Psoas muscle (tissue), 8 donors: ENCODE results near the gene DEFB124. TPM values are rescaled to one million over a fixed set of nuclear protein-coding genes. Genes with fewer than 3 reads are reported as not detected.

Experiments used
- ATAC-seq, 4 donors: fragments of 200-7000 bp; cut with Tn5 transposase; one replicate each; pipeline ENCODE4 v1.9.1; 2020; ENCODE audit warnings: moderate library complexity in 3 of 4, mild to moderate bottlenecking in 2 of 4
- DNase-seq, 2 donors: peaks; one replicate each; pipeline ENCODE4 v3.0.0-alpha.2; 2020
- H3K27ac ChIP-seq: fragments of 200-600 bp; one replicate; pipeline ENCODE4 v1.8.0; 2022
- H3K27me3 ChIP-seq, 3 donors: fragments of 200-600 bp in 1 of 3; one replicate each; pipeline versions ENCODE4 v1.6.1 to v1.8.0; 2013 to 2022; ENCODE audit warnings: low read length in 2 of 3, mild to moderate bottlenecking in 2 of 3, moderate library complexity in 1 of 3; ENCODE audit not compliant: insufficient read depth in 3 of 3
- H3K36me3 ChIP-seq, 2 donors: fragments of 200-600 bp in 1 of 2; one replicate each; pipeline versions ENCODE4 v1.6.1 to v1.8.0; 2013 to 2022; ENCODE audit warnings: low read depth in 1 of 2, mild to moderate bottlenecking in 1 of 2, moderate library complexity in 1 of 2; ENCODE audit not compliant: insufficient read depth in 1 of 2
- H3K4me1 ChIP-seq: fragments of 200-600 bp; one replicate; pipeline ENCODE4 v1.8.0; 2022
- H3K4me3 ChIP-seq: fragments of 200-600 bp; one replicate; pipeline ENCODE4 v1.8.0; 2022; ENCODE audit warnings: mild to moderate bottlenecking
- H3K9me3 ChIP-seq: fragments of 200-600 bp; one replicate; pipeline ENCODE4 v1.8.0; 2022
- CTCF ChIP-seq: fragments of 200-600 bp; IDR thresholded peaks from one replicate; pipeline ENCODE4 v1.8.0; 2022; ENCODE audit warnings: antibody characterized with exemption
- WGBS, 3 donors: extraction: QIAGEN DNeasy Blood & Tissue Kit; methylation state at CpG; one replicate each; pipeline versions ENCODE4 v1.1.6 to v1.1.7; 2013; 5-methylcytosine and 5-hydroxymethylcytosine counted together
- intact Hi-C, 2 donors: fragments of 100-400 bp; cut with DNase I; formaldehyde crosslinking; loops; one replicate each; pipeline versions ENCODE4 v1.11.0 to v1.14.2; 2022
- polyA plus RNA-seq, 3 donors: library from polyadenylated mRNA; stranded (reverse); fragments of 200-250 nt; gene quantifications; one replicate each; pipeline ENCODE4 v1.2.3, GENCODE V29; 2013
- total RNA-seq, 4 donors: library from RNA; stranded (reverse); fragmentation: NEBNext Ultra II Directional in 2 of 4; extraction: Animal tissue kit (Norgen Biotek cat#: 25700) in 2 of 4; gene quantifications; one replicate each; pipeline versions ENCODE4 v1.2.1 to v1.2.4, GENCODE V29; 2021 to 2023
- donor health status: healthy with polysubstance abuse.
- donor health status: DM: no; HTN: no; CAD: no; lungs with moderate emphysema.
- donor health status: Bipolar disorder and iron deficiency.
- donor health status: healthy.
- donor health status: DM: yes; HTN: yes; CAD: no.
- donor health status: DM: no; HTN: no; CAD: no.
- donor health status: DM: no; HTN: no; CAD: no.
- donor health status: DM: yes; HTN: yes; CAD: no.

The DEFB124 gene
- total and polyA plus RNA-seq, 7 donors = 0.18 TPM; not detected in 6

DNA sequence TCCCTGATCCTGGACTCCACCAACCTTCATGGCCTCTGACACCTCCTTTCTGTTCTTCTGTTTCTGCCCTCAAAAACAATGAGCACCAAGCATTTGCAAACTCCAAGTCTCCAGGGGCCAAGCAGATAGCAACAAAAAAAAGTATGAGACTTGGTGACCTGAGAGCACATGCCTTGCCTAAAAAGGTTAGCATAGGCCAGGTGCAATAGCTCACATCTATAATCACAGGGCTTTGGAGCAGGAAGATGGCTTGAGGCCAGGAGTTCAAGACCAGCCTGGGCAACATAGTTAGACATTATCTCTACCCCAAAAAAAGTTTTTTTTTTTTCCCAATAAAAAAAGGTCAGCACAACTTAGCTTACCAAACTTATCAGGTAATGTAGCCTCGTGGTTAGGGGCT is 25.6 kb upstream of the DEFB124 start:
- Histone ChIP-seq H3K4me3 (no peak overlapping the region), H3K4me1 (no peaks in the 10 kb centered on the region), H3K27me3 (peaks cover 0 to 14% (median 3%) of the 10 kb centered on the region in 3 donors), H3K27ac (no peak overlapping the region), H3K9me3 (no peaks in the 10 kb centered on the region), H3K36me3 (no peaks in the 10 kb centered on the region)
- DNase-seq (no peak), ATAC-seq (no peak)
- 38 to 58% (median 46%) methylated on average over 1 of the region's 1 CpG for WGBS, 3 donors
- intact Hi-C loops = no loop called here
- no peak for TF ChIP-seq CTCF

GRCh38 chr20:31497838-31498540 is 23.1 kb upstream of the DEFB124 start:
- no peaks in the 10 kb centered on the region for H3K4me1 ChIP-seq
- TF ChIP-seq CTCF = no peak
- peak in 1 of 4 donors; percentile 32 for ATAC-seq
- H3K36me3 ChIP-seq = no peaks in the 10 kb centered on the region
- WGBS, 3 donors = 30 to 36% (median 30%) methylated on average over 6 of the region's 6 CpGs
- no peak overlapping the region for H3K27ac ChIP-seq
- peaks cover 0 to 17% (median 3%) of the 10 kb centered on the region in 3 donors for H3K27me3 ChIP-seq
- intact Hi-C loops = loop anchor here in 1 of 2 donors (5.0 kb wide), 1 partner anchor 36 kb away; no protein-coding TSS in a partner anchor
- H3K4me3 ChIP-seq = no peak overlapping the region
- no peaks in the 10 kb centered on the region for H3K9me3 ChIP-seq
- peak; percentile 62 to 70 for DNase-seq

GRCh38 chr20:31496761-31497295 is 21.9 kb upstream of the DEFB124 start:
- peak overlapping the region; percentile 55 for H3K27ac ChIP-seq
- intact Hi-C loops = loop anchor here in 1 of 2 donors (5.0 kb wide), 1 partner anchor 35 kb away; no protein-coding TSS in a partner anchor
- WGBS, 3 donors = 6 to 8% (median 8%) methylated on average over 15 of the region's 15 CpGs
- H3K36me3 ChIP-seq = no peaks in the 10 kb centered on the region
- peaks cover 0 to 17% (median 5%) of the 10 kb centered on the region in 3 donors for H3K27me3 ChIP-seq
- H3K9me3 ChIP-seq = no peaks in the 10 kb centered on the region
- no peak overlapping the region for H3K4me3 ChIP-seq
- no peaks in the 10 kb centered on the region for H3K4me1 ChIP-seq
- peak; percentile 71 to 84 for DNase-seq
- no peak for TF ChIP-seq CTCF
- peak in 3 of 4 donors; percentile 53 to 66 (median 53) for ATAC-seq

DNA sequence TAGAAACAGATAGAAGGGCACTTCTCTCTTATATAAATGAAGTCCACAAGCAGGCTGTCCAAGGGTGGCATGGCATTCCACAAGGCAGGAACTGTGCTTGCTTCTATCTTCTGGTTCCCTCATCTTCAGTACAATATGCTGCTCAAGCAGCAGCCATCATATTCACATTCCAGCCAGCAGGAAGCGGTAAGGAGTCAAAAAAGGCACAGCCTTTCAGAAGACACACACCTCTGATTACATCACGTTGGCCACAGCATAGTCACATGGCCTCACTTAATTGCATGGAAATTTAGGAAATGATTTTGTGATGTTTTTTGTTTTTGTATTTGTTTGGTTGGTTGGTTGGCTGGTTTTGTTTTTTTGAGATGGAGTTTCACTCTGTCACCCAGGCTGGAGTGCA is 19.2 kb upstream of the DEFB124 start:
- 47 to 62% (median 55%) methylated on average over 2 of the region's 2 CpGs for WGBS, 3 donors
- H3K27ac ChIP-seq = no peak overlapping the region
- no peak for ATAC-seq

More for the DNA sequence above, 19.2 kb upstream of the DEFB124 start:
- no peak overlapping the region for H3K4me3 ChIP-seq
- no peak for DNase-seq
- H3K9me3 ChIP-seq = no peaks in the 10 kb centered on the region
- TF ChIP-seq CTCF = no peak
- H3K36me3 ChIP-seq = no peaks in the 10 kb centered on the region
- no peaks in the 10 kb centered on the region for H3K4me1 ChIP-seq
- intact Hi-C loops = no loop called here
- peaks cover 0 to 17% (median 5%) of the 10 kb centered on the region in 3 donors for H3K27me3 ChIP-seq
